IMR-90 (cell line): ENCODE data around the gene BSCL2. TPM values are rescaled to one million over a fixed set of nuclear protein-coding genes. Genes with fewer than 3 reads are reported as not detected.
A peak's percentile ranks its signal among the peaks of the same experiment; 100 is the strongest.

Source experiments
- ATAC-seq: fragments of 200-7000 bp; cut with Tn5 transposase; 2 replicates; pipeline ENCODE4 v1.9.1; 2020; ENCODE audit warnings: low read depth, mild to moderate bottlenecking, moderate library complexity
- BruUV-seq: library from RNA; stranded (reverse); fragments of 400-500 nt; replicated peaks from 2 replicates; lab custom pipeline; 2021; lab: Mats Ljungman, UMichigan
- CTCF ChIA-PET: fragments of 300-600 bp; formaldehyde crosslinking; extraction: SDS; loops from one replicate; lab custom pipeline; 2021; ENCODE audit warnings: antibody characterized with exemption; lab: Yijun Ruan, JAX
- POLR2A ChIA-PET: fragments of 300-600 bp; sonication (Branson Sonifier 250); formaldehyde crosslinking; loops from one replicate; lab custom pipeline; 2022; ENCODE audit warnings: antibody characterized with exemption; ENCODE audit not compliant: unreplicated experiment; lab: Charles Lee
- DNase-seq: peaks from one replicate; pipeline ENCODE4 v3.0.0; 2013
- H2AFZ ChIP-seq: replicated peaks from 2 replicates; pipeline ENCODE3; 2013; ENCODE audit warnings: low read length, mild to moderate bottlenecking; ENCODE audit not compliant: poor library complexity
- H2AK5ac ChIP-seq: 2 replicates; pipeline ENCODE4 v1.6.1; 2013; ENCODE audit warnings: low read depth, low read length, inconsistent platforms
- H2AK9ac ChIP-seq: replicated peaks from 2 replicates; pipeline ENCODE3; 2013; ENCODE audit warnings: mild to moderate bottlenecking, low read depth, low read length, moderate library complexity; ENCODE audit not compliant: poor library complexity
- H2BK120ac ChIP-seq: 2 replicates; pipeline ENCODE4 v1.6.1; 2013; ENCODE audit warnings: low read depth, low read length, inconsistent platforms
- H2BK15ac ChIP-seq: 3 replicates; pipeline ENCODE4 v1.6.1; 2013; ENCODE audit warnings: low read depth, low read length, inconsistent platforms
- H2BK20ac ChIP-seq: 2 replicates; pipeline ENCODE4 v1.6.1; 2013; ENCODE audit warnings: low read depth, mild to moderate bottlenecking, inconsistent platforms, low read length, moderate library complexity
- H2BK5ac ChIP-seq: 2 replicates; pipeline ENCODE4 v1.6.1; 2013; ENCODE audit warnings: mild to moderate bottlenecking, low read depth, low read length, inconsistent platforms; ENCODE audit not compliant: poor library complexity, severe bottlenecking
- H3K14ac ChIP-seq: replicated peaks from 2 replicates; pipeline ENCODE4 v1.6.1; 2013; ENCODE audit warnings: low read depth, low read length, inconsistent platforms
- H3K18ac ChIP-seq: 2 replicates; pipeline ENCODE4 v1.6.1; 2013; ENCODE audit warnings: low read depth, low read length, control low read depth
- H3K23ac ChIP-seq: 2 replicates; pipeline ENCODE4 v1.6.1; 2013; ENCODE audit warnings: low read depth, low read length, inconsistent platforms
- H3K27ac ChIP-seq: 2 replicates; pipeline ENCODE4 v1.5.1; 2013; ENCODE audit warnings: mild to moderate bottlenecking, control low read depth, low read length; ENCODE audit not compliant: insufficient read depth
- H3K27me3 ChIP-seq: 2 replicates; pipeline ENCODE4 v1.6.1; 2013; ENCODE audit warnings: low read length; ENCODE audit not compliant: control insufficient read depth, insufficient read depth
- H3K36me3 ChIP-seq: 2 replicates; pipeline ENCODE4 v1.6.1; 2013; ENCODE audit warnings: low read length, mixed read lengths; ENCODE audit not compliant: control insufficient read depth, insufficient read depth
- H3K4ac ChIP-seq: 2 replicates; pipeline ENCODE4 v1.6.1; 2013; ENCODE audit warnings: low read depth, low read length, inconsistent platforms
- H3K4me1 ChIP-seq: 2 replicates; pipeline ENCODE4 v1.6.1; 2013; ENCODE audit warnings: low read length, mixed read lengths; ENCODE audit not compliant: control insufficient read depth, insufficient read depth
- H3K4me2 ChIP-seq: 2 replicates; pipeline ENCODE4 v1.6.1; 2013; ENCODE audit warnings: low read depth, mild to moderate bottlenecking, control low read depth, low read length, moderate library complexity
- H3K4me3 ChIP-seq: 2 replicates; pipeline ENCODE4 v1.5.1; 2013; ENCODE audit warnings: low read depth, mild to moderate bottlenecking, control low read depth, low read length, moderate library complexity; ENCODE audit not compliant: insufficient read depth
- H3K56ac ChIP-seq: 2 replicates; pipeline ENCODE4 v1.6.1; 2013; ENCODE audit warnings: low read length, inconsistent platforms; ENCODE audit not compliant: insufficient read depth; ENCODE audit errors: extremely low read depth
- H3K79me1 ChIP-seq, 2 experiments: 2 replicates each; pipeline ENCODE4 v1.6.1; 2013; ENCODE audit warnings: low read length in 2 of 2, inconsistent platforms in 1 of 2, low read depth in 1 of 2
- H3K9ac ChIP-seq: 2 replicates; pipeline ENCODE4 v1.6.1; 2013; ENCODE audit warnings: low read depth, low read length, control low read depth
- H3K9me1 ChIP-seq: 2 replicates; pipeline ENCODE4 v1.6.1; 2013; ENCODE audit warnings: low read length, inconsistent platforms; ENCODE audit not compliant: insufficient read depth
- H3K9me3 ChIP-seq: 2 replicates; pipeline ENCODE4 v1.6.1; 2013; ENCODE audit warnings: low read length; ENCODE audit not compliant: control insufficient read depth, insufficient read depth
- H4K20me1 ChIP-seq: 2 replicates; pipeline ENCODE4 v1.6.1; 2013; ENCODE audit warnings: low read length, inconsistent platforms; ENCODE audit not compliant: insufficient read depth
- H4K5ac ChIP-seq: 2 replicates; pipeline ENCODE4 v1.6.1; 2013; ENCODE audit warnings: mild to moderate bottlenecking, low read depth, low read length, control low read depth
- H4K8ac ChIP-seq, 2 experiments: 2 replicates each; pipeline ENCODE4 v1.6.1; 2013; ENCODE audit warnings: low read depth in 2 of 2, low read length in 2 of 2, control low read depth in 1 of 2, inconsistent platforms in 1 of 2
- H4K91ac ChIP-seq: 2 replicates; pipeline ENCODE4 v1.6.1; 2013; ENCODE audit warnings: low read depth, low read length, inconsistent platforms; ENCODE audit not compliant: insufficient read depth
- CEBPB ChIP-seq: IDR thresholded peaks from 2 replicates; pipeline ENCODE4 v1.6.1; 2012; ENCODE audit warnings: low read depth, low read length, improper control_type of control experiment
- CHD1 ChIP-seq: IDR thresholded peaks from 2 replicates; pipeline ENCODE4 v1.6.1; 2012; ENCODE audit warnings: low read depth, low read length, improper control_type of control experiment
- MAFK ChIP-seq: IDR thresholded peaks from 2 replicates; pipeline ENCODE4 v1.6.1; 2012; ENCODE audit warnings: low read depth, low read length, improper control_type of control experiment
- MXI1 ChIP-seq: IDR thresholded peaks from 2 replicates; pipeline ENCODE4 v1.6.1; 2012; ENCODE audit warnings: low read depth, mild to moderate bottlenecking, low read length, moderate library complexity, borderline replicate concordance
- NFE2L2 ChIP-seq: fragments of 150-350 bp; IDR thresholded peaks from 2 replicates; pipeline ENCODE4 v1.6.1; 2016; ENCODE audit warnings: low read depth, mild to moderate bottlenecking, low read length
- POLR2A ChIP-seq: IDR thresholded peaks from 2 replicates; pipeline ENCODE4 v1.6.1; 2012; ENCODE audit warnings: mild to moderate bottlenecking, low read depth, low read length
- RAD21 ChIP-seq: IDR thresholded peaks from 2 replicates; pipeline ENCODE4 v1.6.1; 2012; ENCODE audit warnings: low read length, improper control_type of control experiment
- SMC3 ChIP-seq: fragments of 150-350 bp; IDR thresholded peaks from 2 replicates; pipeline ENCODE4 v1.6.1; 2016; ENCODE audit warnings: low read depth, mild to moderate bottlenecking, antibody characterized with exemption, low read length, moderate library complexity
- USF2 ChIP-seq: fragments of 150-350 bp; IDR thresholded peaks from 2 replicates; pipeline ENCODE4 v1.6.1; 2017; ENCODE audit warnings: mild to moderate bottlenecking, antibody characterized with exemption, low read length, low read depth
- WGBS, 2 experiments: methylation state at CpG; one replicate each; pipeline versions ENCODE4 v1.1.5 to v1.1.7; 2013; ENCODE audit warnings: missing lambda C conversion rate in 2 of 2; ENCODE audit not compliant: insufficient read length in 1 of 2; ENCODE audit errors: extremely low coverage in 2 of 2; 5-methylcytosine and 5-hydroxymethylcytosine counted together
- dilution Hi-C: fragments of 300-500 bp; cut with HindIII; formaldehyde crosslinking; loops from one replicate; pipeline ENCODE4 v1.14.3; 2018; ENCODE audit warnings: low sequenced_read_pairs; ENCODE audit not compliant: unreplicated experiment
- in situ Hi-C: fragments of 300-500 bp; cut with MboI; formaldehyde crosslinking; loops from 3 replicates; pipeline ENCODE4 v1.14.3; 2019; ENCODE audit warnings: low sequenced_read_pairs, inconsistent platforms, mixed read lengths
- intact Hi-C: fragments of 100-400 bp; cut with micrococcal nuclease; formaldehyde crosslinking; loops from 2 replicates; pipeline ENCODE4 v1.10.0; 2022
- polyA plus RNA-seq, 3 experiments: library from polyadenylated mRNA; depleted of rRNA; stranded (reverse); fragments of >200 nt; gene quantifications; 2 replicates each; pipeline ENCODE4 v1.2.3, GENCODE V29; 2012; ENCODE audit warnings: low replicate concordance in 1 of 3
- total RNA-seq: library from RNA; depleted of rRNA; stranded (reverse); fragments of >200 nt; gene quantifications from 2 replicates; pipeline ENCODE4 v1.2.3, GENCODE V29; 2012

BSCL2 gene
- total and polyA plus RNA-seq, 2 of the 4 experiments (the other 2 are of a cell fraction), result 26.2 to 47.1 TPM

- BruUV-seq, result no TSS peak
- peak overlapping the region; percentile 52; the same call in 1 of the 2 replicates for H4K91ac ChIP-seq
- peak overlapping the region; percentile 55; the same call in 1 of the 2 replicates for H3K14ac ChIP-seq
- H4K20me1 ChIP-seq, result no peaks in the 10 kb centered on the region
- CTCF ChIA-PET, result interaction anchor here (1.9 kb wide), 1 partner anchor 12 kb away, joined by 6 read pairs; no protein-coding TSS in a partner anchor
- H2AK5ac ChIP-seq, result peak overlapping the region; percentile 67; the same call in 1 of the 2 replicates
- no peak overlapping the region for H2BK120ac ChIP-seq
- H3K9me1 ChIP-seq, result peaks cover 17% of the 10 kb centered on the region
- H3K9me3 ChIP-seq, result no peaks in the 10 kb centered on the region
- ATAC-seq (no peak), DNase-seq (no peak)
- dilution Hi-C loops, result no loop called here
- in situ Hi-C loops, result no loop called here
- H2BK5ac ChIP-seq, result no peak overlapping the region
- H3K4me2 ChIP-seq, result peak overlapping the region; percentile 94; the same call in 1 of the 2 replicates
- peak overlapping the region; percentile 46; the same call in 1 of the 2 replicates for H3K9ac ChIP-seq
- H3K36me3 ChIP-seq, result peaks cover 16% of the 10 kb centered on the region
- no peak overlapping the region for H2BK15ac ChIP-seq
- H2AFZ ChIP-seq, result peak overlapping the region; percentile 95
- peaks cover 18 to 53% of the 10 kb centered on the region in 2 experiments for H3K79me1 ChIP-seq
- POLR2A ChIA-PET, result no interaction called here
- 100% methylated on average over 1 of the region's 8 CpGs; no CpG with 5 or more reads in 1 of the 2 experiments for WGBS, 2 experiments
- H3K18ac ChIP-seq, result no peak overlapping the region
- peak overlapping the region; percentile 80 to 83 for H4K8ac ChIP-seq
- intact Hi-C loops, result no loop called here
- no peak overlapping the region for H3K56ac ChIP-seq
- H3K23ac ChIP-seq, result peak overlapping the region; percentile 96
- no peak overlapping the region for H3K4me3 ChIP-seq
- H4K5ac ChIP-seq, result peak overlapping the region; percentile 33; the same call in 1 of the 2 replicates
- H3K4me1 ChIP-seq, result peaks cover 16% of the 10 kb centered on the region
- TF ChIP-seq POLR2A, result no peak
- TF ChIP-seq USF2, result no peak
- no peak for TF ChIP-seq MXI1
- TF ChIP-seq RAD21, result no peak
- TF ChIP-seq CHD1, result no peak
- TF ChIP-seq NFE2L2, result no peak
- no peak for TF ChIP-seq SMC3
- no peak for TF ChIP-seq CEBPB
- TF ChIP-seq MAFK, result no peak
- H2AK9ac ChIP-seq, result peak overlapping the region; percentile 89
- H3K27ac ChIP-seq, result peak overlapping the region; percentile 33; the same call in 1 of the 2 replicates
- no peak overlapping the region for H2BK20ac ChIP-seq
- H3K27me3 ChIP-seq, result no peaks in the 10 kb centered on the region
- peak overlapping the region; percentile 84 for H3K4ac ChIP-seq
These were observed 375 bp downstream of the BSCL2 start for GRCh38 chr11:62706850-62707247.
